A549 (cell line): ENCODE data around the gene AHI1. TPM values are rescaled to one million over a fixed set of nuclear protein-coding genes. Genes with fewer than 3 reads are reported as not detected.

Source experiments
- ATAC-seq, 2 experiments: fragments of 200-7000 bp in 1 of 2; fragments of >200 bp in 1 of 2; cut with Nextera tagmentation in 1 of 2; cut with Tn5 transposase in 1 of 2; 3 replicates each; pipeline versions ENCODE4 v1.8.0 to v1.9.1; 2018 to 2020; ENCODE audit warnings: mild to moderate bottlenecking in 1 of 2, moderate library complexity in 1 of 2
- CTCF ChIA-PET: fragments of 300-600 bp; sonication (Branson Sonifier 250); formaldehyde crosslinking; extraction: SDS; loops from one replicate; lab custom pipeline; 2021; ENCODE audit warnings: antibody characterized with exemption, inconsistent platforms; lab: Yijun Ruan, JAX
- POLR2A ChIA-PET: fragments of 350-600 bp; formaldehyde crosslinking; extraction: SDS; loops from one replicate; lab custom pipeline; 2021; ENCODE audit warnings: antibody characterized with exemption, inconsistent platforms; lab: Yijun Ruan, JAX
- DNase-seq, 2 experiments: peaks; one replicate each; pipeline versions ENCODE4 v3.0.0 to v3.0.0-alpha.2; 2011 to 2016; ENCODE audit warnings: low read depth in 1 of 2, low spot score in 1 of 2
- FAIRE-seq: peaks from 2 replicates; lab custom pipeline; 2011; peaks lifted over from hg19 to GRCh38; lab: Jason Lieb, UNC
- H3K27ac ChIP-seq, 2 experiments: fragments of >200 bp; sonication (Bioruptor Twin); formaldehyde crosslinking; 3 replicates each; pipeline ENCODE4 v1.5.1; 2016 to 2017
- H3K4me1 ChIP-seq: fragments of >200 bp; sonication (Bioruptor Twin); formaldehyde crosslinking; 3 replicates; pipeline ENCODE4 v1.6.1; 2016
- H3K4me2 ChIP-seq: fragments of >200 bp; sonication (Bioruptor Twin); formaldehyde crosslinking; 3 replicates; pipeline ENCODE4 v1.6.1; 2016
- H3K4me3 ChIP-seq: fragments of >200 bp; sonication (Bioruptor Twin); formaldehyde crosslinking; 3 replicates; pipeline ENCODE4 v1.5.1; 2016
- H3K9me3 ChIP-seq: fragments of >200 bp; sonication (Bioruptor Twin); formaldehyde crosslinking; 3 replicates; pipeline ENCODE4 v1.6.1; 2016
- ATOH8 ChIP-seq: fragments of 250-450 bp; sonication (Bioruptor Pico); IDR thresholded peaks from 2 replicates; pipeline ENCODE4 v1.5.0; 2020; ENCODE audit warnings: low read depth, mild to moderate bottlenecking, moderate library complexity
- BHLHE40 ChIP-seq: IDR thresholded peaks from 2 replicates; pipeline ENCODE4 v1.6.1; 2012; ENCODE audit warnings: low read depth, low read length, inconsistent platforms
- E2F6 ChIP-seq: IDR thresholded peaks from 2 replicates; pipeline ENCODE4 v1.6.1; 2012; ENCODE audit warnings: low read depth, borderline replicate concordance
- EHMT2 ChIP-seq: fragments of 200-600 bp; sonication (generic); IDR thresholded peaks from 2 replicates; pipeline ENCODE4 v1.6.1; 2016; ENCODE audit warnings: antibody characterized with exemption, low read depth, mild to moderate bottlenecking, moderate library complexity
- ELK1 ChIP-seq: fragments of 150-350 bp; IDR thresholded peaks from 2 replicates; pipeline ENCODE4 v1.6.1; 2014; ENCODE audit warnings: low read depth, mild to moderate bottlenecking, low read length
- ESRRA ChIP-seq: fragments of 150-350 bp; IDR thresholded peaks from 2 replicates; pipeline ENCODE4 v1.6.1; 2014; ENCODE audit warnings: mild to moderate bottlenecking, low read length, borderline replicate concordance
- FOSL2 ChIP-seq, 2 experiments: fragments of 450-650 bp in 1 of 2; fragments of >200 bp in 1 of 2; sonication (Bioruptor Twin) in 1 of 2; formaldehyde crosslinking; IDR thresholded peaks; 2 replicates each; pipeline versions ENCODE4 v1.5.0 to v1.6.1; 2016 to 2020; ENCODE audit warnings: mild to moderate bottlenecking in 1 of 2, moderate library complexity in 1 of 2
- GATA3 ChIP-seq: IDR thresholded peaks from 2 replicates; pipeline ENCODE4 v1.6.1; 2012; ENCODE audit warnings: borderline replicate concordance
- HES2 ChIP-seq: fragments of >200 bp; sonication (Bioruptor Twin); formaldehyde crosslinking; IDR thresholded peaks from 2 replicates; pipeline ENCODE4 v1.6.1; 2016
- HOXA7 ChIP-seq: fragments of 250-450 bp; sonication (Bioruptor Pico); IDR thresholded peaks from 2 replicates; pipeline ENCODE4 v1.5.0; 2020; ENCODE audit warnings: mild to moderate bottlenecking, moderate library complexity
- HOXB5 ChIP-seq: fragments of 250-450 bp; sonication (Bioruptor Pico); IDR thresholded peaks from 2 replicates; pipeline ENCODE4 v1.5.0; 2020; ENCODE audit warnings: mild to moderate bottlenecking, moderate library complexity
- KDM5A ChIP-seq: fragments of 200-600 bp; sonication (generic); IDR thresholded peaks from 2 replicates; pipeline ENCODE4 v1.6.1; 2016; ENCODE audit warnings: antibody characterized with exemption, mild to moderate bottlenecking
- MAFK ChIP-seq: fragments of 450-650 bp; IDR thresholded peaks from 2 replicates; pipeline ENCODE4 v1.6.1; 2014; ENCODE audit not compliant: partially characterized antibody
- MAX ChIP-seq: IDR thresholded peaks from 2 replicates; pipeline ENCODE4 v1.6.1; 2012
- MYC ChIP-seq: IDR thresholded peaks from 2 replicates; pipeline ENCODE4 v1.6.1; 2012; ENCODE audit warnings: mild to moderate bottlenecking, inconsistent platforms, low read length, improper control_type of control experiment, borderline replicate concordance
- NPAS2 ChIP-seq: fragments of 250-450 bp; sonication (Bioruptor Pico); IDR thresholded peaks from 2 replicates; pipeline ENCODE4 v1.8.0; 2022; ENCODE audit warnings: mild to moderate bottlenecking, moderate library complexity, borderline replicate concordance
- NR3C1 ChIP-seq: fragments of >200 bp; sonication (Bioruptor Twin); formaldehyde crosslinking; IDR thresholded peaks from 3 replicates; pipeline ENCODE4 v1.6.1; 2017
- PBX3 ChIP-seq: IDR thresholded peaks from 2 replicates; pipeline ENCODE4 v1.6.1; 2012
- POLR2A ChIP-seq: IDR thresholded peaks from 2 replicates; pipeline ENCODE4 v1.6.1; 2012; ENCODE audit warnings: mild to moderate bottlenecking, low read length
- POLR2AphosphoS2 ChIP-seq: conservative IDR thresholded peaks from 2 replicates; pipeline ENCODE4 v1.6.1; 2012; ENCODE audit warnings: low read length, improper control_type of control experiment, inconsistent platforms
- RARB ChIP-seq: fragments of 250-450 bp; sonication (Bioruptor Pico); IDR thresholded peaks from 2 replicates; pipeline ENCODE4 v1.8.0; 2021; ENCODE audit warnings: mild to moderate bottlenecking, moderate library complexity
- RFX5 ChIP-seq: fragments of 450-650 bp; IDR thresholded peaks from 2 replicates; pipeline ENCODE4 v1.7.1; 2014; ENCODE audit warnings: antibody characterized with exemption, mild to moderate bottlenecking, moderate library complexity
- ZC3H11A ChIP-seq: fragments of 450-650 bp; IDR thresholded peaks from 2 replicates; pipeline ENCODE4 v1.6.1; 2014; ENCODE audit warnings: antibody characterized with exemption, mild to moderate bottlenecking
- ZNF302 ChIP-seq: fragments of 250-450 bp; sonication (Bioruptor Pico); IDR thresholded peaks from 2 replicates; pipeline ENCODE4 v1.9.0; 2021; ENCODE audit warnings: inconsistent platforms, mild to moderate bottlenecking, moderate library complexity
- ZSCAN20 ChIP-seq: fragments of 250-450 bp; sonication (Bioruptor Pico); IDR thresholded peaks from 2 replicates; pipeline ENCODE4 v1.8.0; 2022; ENCODE audit warnings: mild to moderate bottlenecking, moderate library complexity
- WGBS: methylation state at CpG from one replicate; pipeline ENCODE4 v1.1.6; 2017; ENCODE audit errors: missing lambda C conversion rate; 5-methylcytosine and 5-hydroxymethylcytosine counted together
- polyA plus RNA-seq, 4 experiments: library from polyadenylated mRNA; depleted of rRNA in 3 of 4; stranded (reverse); fragments of >200 nt; fragmentation: RNase III in 1 of 4; extraction: RNeasy Plus Mini Kit Qiagen cat#74134 plus additional on column Dnase treatment in 1 of 4; gene quantifications; 2 replicates in 3 of 4; 3 replicates in 1 of 4; pipeline ENCODE4 v1.2.3, GENCODE V29; 2011 to 2017

The AHI1 gene
- polyA plus RNA-seq, 2 of the 4 experiments (the other 2 are of a cell fraction): 24.7 to 50.8 TPM

- WGBS: 92% methylated on average over 2 of the region's 2 CpGs
- no peak for FAIRE-seq
Measured at GRCh38 chr6:135393289-135393688, 104.3 kb downstream of the AHI1 start.

GRCh38 chr6:135390458-135390857 is 107.1 kb downstream of the AHI1 start:
- no peak for FAIRE-seq
- ATAC-seq: no peak
- ChIA-PET CTCF (no interaction called here), POLR2A (no interaction called here)
- H3K4me1 ChIP-seq: no peaks in the 10 kb centered on the region
- no peaks in the 10 kb centered on the region for H3K9me3 ChIP-seq
- TF ChIP-seq GATA3 (no peak), MAFK (no peak), KDM5A (no peak), ZC3H11A (no peak), MAX (no peak), E2F6 (no peak), RFX5 (no peak)
- no peak overlapping the region for H3K27ac ChIP-seq
- H3K4me3 ChIP-seq: no peak overlapping the region
- no peak for DNase-seq
- WGBS: 91% methylated on average over 4 of the region's 4 CpGs
- no peak overlapping the region for H3K4me2 ChIP-seq

More at GRCh38 chr6:135393289-135393688, 104.3 kb downstream of the AHI1 start:
- H3K4me1 ChIP-seq: no peaks in the 10 kb centered on the region
- H3K4me2 ChIP-seq: no peak overlapping the region
- POLR2A ChIA-PET: no interaction called here
- CTCF ChIA-PET: interaction anchor here (1.3 kb wide), 1 partner anchor 27 kb away, joined by 3 read pairs; no protein-coding TSS in a partner anchor
- no peak overlapping the region for H3K4me3 ChIP-seq
- DNase-seq (no peak), ATAC-seq (no peak)
- H3K27ac ChIP-seq: no peak overlapping the region
- no peaks in the 10 kb centered on the region for H3K9me3 ChIP-seq
- TF ChIP-seq ZC3H11A (no peak), E2F6 (no peak)

- TF ChIP-seq RFX5: no peak
- no peak for TF ChIP-seq ZC3H11A
- TF ChIP-seq ESRRA: no peak
- no peak for TF ChIP-seq HOXA7
- no peak for TF ChIP-seq ZNF302
- TF ChIP-seq KDM5A: no peak
- TF ChIP-seq PBX3: no peak
- TF ChIP-seq FOSL2 (IDR thresholded peaks at IDR 0.05): no peak
- no peak for TF ChIP-seq FOSL2 (CRISPR knock-in tag; IDR thresholded peaks at IDR 0.05)
- TF ChIP-seq ZSCAN20 (CRISPR knock-in tag): no peak
- TF ChIP-seq MAFK: no peak
- no peak for TF ChIP-seq EHMT2
- TF ChIP-seq MYC: no peak
- no peak for TF ChIP-seq POLR2A
- no peak for TF ChIP-seq BHLHE40
- no peak for TF ChIP-seq NR3C1
Measured at GRCh38 chr6:135385299-135385698, 112.2 kb downstream of the AHI1 start.

GRCh38 chr6:135383766-135384165 is 113.8 kb downstream of the AHI1 start:
- DNase-seq (no peak), FAIRE-seq (no peak), ATAC-seq (no peak)
- ChIA-PET CTCF (no interaction called here), POLR2A (no interaction called here)
- H3K4me1 ChIP-seq: no peaks in the 10 kb centered on the region
- WGBS: 78% methylated on average over 3 of the region's 3 CpGs
- H3K4me2 ChIP-seq: no peak overlapping the region
- H3K9me3 ChIP-seq: no peaks in the 10 kb centered on the region
- no peak overlapping the region for H3K27ac ChIP-seq
- H3K4me3 ChIP-seq: no peak overlapping the region
- no peak for TF ChIP-seq HES2
- TF ChIP-seq ELK1: no peak
- TF ChIP-seq POLR2AphosphoS2: no peak
- TF ChIP-seq MYC: no peak
- TF ChIP-seq HOXB5 (CRISPR knock-in tag): no peak
- TF ChIP-seq ATOH8: no peak
- TF ChIP-seq BHLHE40: no peak
- TF ChIP-seq NR3C1: no peak
- no peak for TF ChIP-seq ZC3H11A
- no peak for TF ChIP-seq RARB (CRISPR knock-in tag)
- TF ChIP-seq HOXA7: no peak
- no peak for TF ChIP-seq NPAS2 (CRISPR knock-in tag)

More at GRCh38 chr6:135385299-135385698, 112.2 kb downstream of the AHI1 start:
- FAIRE-seq (no peak), ATAC-seq (no peak), DNase-seq (no peak)
- 77% methylated on average over 2 of the region's 2 CpGs for WGBS
- H3K27ac ChIP-seq: no peak overlapping the region
- no peaks in the 10 kb centered on the region for H3K4me1 ChIP-seq
- POLR2A ChIA-PET: no interaction called here
- CTCF ChIA-PET: interaction anchor here (0.9 kb wide), 1 partner anchor 241 kb away, joined by 3 read pairs; no protein-coding TSS in a partner anchor
- no peak overlapping the region for H3K4me3 ChIP-seq
- no peaks in the 10 kb centered on the region for H3K9me3 ChIP-seq
- no peak overlapping the region for H3K4me2 ChIP-seq
